A204.1 (cell line): ENCODE results near the gene HBM.
"Not testable (repeated sequence)": the region's sequence is repeated elsewhere in the genome, so short reads cannot be mapped to it uniquely, and the experiment has no call there.

Experiments
- FAIRE-seq: peaks from 2 replicates; lab custom pipeline; 2012; peaks lifted over from hg19 to GRCh38; lab: Jason Lieb, UNC

Gene HBM

GRCh38 chr16:169014-169413 is 3.2 kb downstream of the HBM start:
- FAIRE-seq: no peak

- not testable (repeated sequence) for FAIRE-seq
Observed at GRCh38 chr16:170088-170507, 4.3 kb downstream of the HBM start.

GRCh38 chr16:170788-171187 is 5.0 kb downstream of the HBM start:
- no peak for FAIRE-seq

- not testable (repeated sequence) for FAIRE-seq
Observed at GRCh38 chr16:172374-172941, 6.7 kb downstream of the HBM start, which contains the start of gene HBA2. HBA2 (plus strand) TSS chr16:172876; CDS start chr16:172913, 37 bp downstream.

DNA sequence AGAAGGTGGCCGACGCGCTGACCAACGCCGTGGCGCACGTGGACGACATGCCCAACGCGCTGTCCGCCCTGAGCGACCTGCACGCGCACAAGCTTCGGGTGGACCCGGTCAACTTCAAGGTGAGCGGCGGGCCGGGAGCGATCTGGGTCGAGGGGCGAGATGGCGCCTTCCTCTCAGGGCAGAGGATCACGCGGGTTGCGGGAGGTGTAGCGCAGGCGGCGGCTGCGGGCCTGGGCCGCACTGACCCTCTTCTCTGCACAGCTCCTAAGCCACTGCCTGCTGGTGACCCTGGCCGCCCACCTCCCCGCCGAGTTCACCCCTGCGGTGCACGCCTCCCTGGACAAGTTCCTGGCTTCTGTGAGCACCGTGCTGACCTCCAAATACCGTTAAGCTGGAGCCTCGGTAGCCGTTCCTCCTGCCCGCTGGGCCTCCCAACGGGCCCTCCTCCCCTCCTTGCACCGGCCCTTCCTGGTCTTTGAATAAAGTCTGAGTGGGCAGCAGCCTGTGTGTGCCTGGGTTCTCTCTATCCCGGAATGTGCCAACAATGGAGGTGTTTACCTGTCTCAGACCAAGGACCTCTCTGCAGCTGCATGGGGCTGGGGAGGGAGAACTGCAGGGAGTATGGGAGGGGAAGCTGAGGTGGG is 7.6 kb downstream of the HBM start:
- not testable (repeated sequence) for FAIRE-seq

GRCh38 chr16:173928-174769 is 8.4 kb downstream of the HBM start:
- not testable (repeated sequence) for FAIRE-seq

DNA sequence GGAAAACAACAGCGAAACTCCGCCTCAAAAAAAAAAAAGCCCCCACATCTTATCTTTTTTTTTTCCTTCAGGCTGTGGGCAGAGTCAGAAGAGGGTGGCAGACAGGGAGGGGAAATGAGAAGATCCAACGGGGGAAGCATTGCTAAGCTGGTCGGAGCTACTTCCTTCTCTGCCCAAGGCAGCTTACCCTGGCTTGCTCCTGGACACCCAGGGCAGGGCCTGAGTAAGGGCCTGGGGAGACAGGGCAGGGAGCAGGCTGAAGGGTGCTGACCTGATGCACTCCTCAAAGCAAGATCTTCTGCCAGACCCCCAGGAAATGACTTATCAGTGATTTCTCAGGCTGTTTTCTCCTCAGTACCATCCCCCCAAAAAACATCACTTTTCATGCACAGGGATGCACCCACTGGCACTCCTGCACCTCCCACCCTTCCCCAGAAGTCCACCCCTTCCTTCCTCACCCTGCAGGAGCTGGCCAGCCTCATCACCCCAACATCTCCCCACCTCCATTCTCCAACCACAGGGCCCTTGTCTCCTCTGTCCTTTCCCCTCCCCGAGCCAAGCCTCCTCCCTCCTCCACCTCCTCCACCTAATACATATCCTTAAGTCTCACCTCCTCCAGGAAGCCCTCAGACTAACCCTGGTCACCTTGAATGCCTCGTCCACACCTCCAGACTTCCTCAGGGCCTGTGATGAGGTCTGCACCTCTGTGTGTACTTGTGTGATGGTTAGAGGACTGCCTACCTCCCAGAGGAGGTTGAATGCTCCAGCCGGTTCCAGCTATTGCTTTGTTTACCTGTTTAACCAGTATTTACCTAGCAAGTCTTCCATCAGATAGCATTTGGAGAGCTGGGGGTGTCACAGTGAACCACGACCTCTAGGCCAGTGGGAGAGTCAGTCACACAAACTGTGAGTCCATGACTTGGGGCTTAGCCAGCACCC is 9.5 kb downstream of the HBM start:
- FAIRE-seq: no peak

- not testable (repeated sequence) for FAIRE-seq
Observed at GRCh38 chr16:176006-176405, 10.2 kb downstream of the HBM start.

DNA sequence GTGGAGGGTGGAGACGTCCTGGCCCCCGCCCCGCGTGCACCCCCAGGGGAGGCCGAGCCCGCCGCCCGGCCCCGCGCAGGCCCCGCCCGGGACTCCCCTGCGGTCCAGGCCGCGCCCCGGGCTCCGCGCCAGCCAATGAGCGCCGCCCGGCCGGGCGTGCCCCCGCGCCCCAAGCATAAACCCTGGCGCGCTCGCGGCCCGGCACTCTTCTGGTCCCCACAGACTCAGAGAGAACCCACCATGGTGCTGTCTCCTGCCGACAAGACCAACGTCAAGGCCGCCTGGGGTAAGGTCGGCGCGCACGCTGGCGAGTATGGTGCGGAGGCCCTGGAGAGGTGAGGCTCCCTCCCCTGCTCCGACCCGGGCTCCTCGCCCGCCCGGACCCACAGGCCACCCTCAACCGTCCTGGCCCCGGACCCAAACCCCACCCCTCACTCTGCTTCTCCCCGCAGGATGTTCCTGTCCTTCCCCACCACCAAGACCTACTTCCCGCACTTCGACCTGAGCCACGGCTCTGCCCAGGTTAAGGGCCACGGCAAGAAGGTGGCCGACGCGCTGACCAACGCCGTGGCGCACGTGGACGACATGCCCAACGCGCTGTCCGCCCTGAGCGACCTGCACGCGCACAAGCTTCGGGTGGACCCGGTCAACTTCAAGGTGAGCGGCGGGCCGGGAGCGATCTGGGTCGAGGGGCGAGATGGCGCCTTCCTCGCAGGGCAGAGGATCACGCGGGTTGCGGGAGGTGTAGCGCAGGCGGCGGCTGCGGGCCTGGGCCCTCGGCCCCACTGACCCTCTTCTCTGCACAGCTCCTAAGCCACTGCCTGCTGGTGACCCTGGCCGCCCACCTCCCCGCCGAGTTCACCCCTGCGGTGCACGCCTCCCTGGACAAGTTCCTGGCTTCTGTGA is 11.0 kb downstream of the HBM start, which contains the start of gene HBA1:
HBA1 (plus strand) TSS at position 204 of the 906 bp plus-strand sequence; CDS start at position 241, 37 bp downstream.
- not testable (repeated sequence) for FAIRE-seq

DNA sequence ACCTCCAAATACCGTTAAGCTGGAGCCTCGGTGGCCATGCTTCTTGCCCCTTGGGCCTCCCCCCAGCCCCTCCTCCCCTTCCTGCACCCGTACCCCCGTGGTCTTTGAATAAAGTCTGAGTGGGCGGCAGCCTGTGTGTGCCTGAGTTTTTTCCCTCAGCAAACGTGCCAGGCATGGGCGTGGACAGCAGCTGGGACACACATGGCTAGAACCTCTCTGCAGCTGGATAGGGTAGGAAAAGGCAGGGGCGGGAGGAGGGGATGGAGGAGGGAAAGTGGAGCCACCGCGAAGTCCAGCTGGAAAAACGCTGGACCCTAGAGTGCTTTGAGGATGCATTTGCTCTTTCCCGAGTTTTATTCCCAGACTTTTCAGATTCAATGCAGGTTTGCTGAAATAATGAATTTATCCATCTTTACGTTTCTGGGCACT is 11.6 kb downstream of the HBM start:
- no peak for FAIRE-seq

DNA sequence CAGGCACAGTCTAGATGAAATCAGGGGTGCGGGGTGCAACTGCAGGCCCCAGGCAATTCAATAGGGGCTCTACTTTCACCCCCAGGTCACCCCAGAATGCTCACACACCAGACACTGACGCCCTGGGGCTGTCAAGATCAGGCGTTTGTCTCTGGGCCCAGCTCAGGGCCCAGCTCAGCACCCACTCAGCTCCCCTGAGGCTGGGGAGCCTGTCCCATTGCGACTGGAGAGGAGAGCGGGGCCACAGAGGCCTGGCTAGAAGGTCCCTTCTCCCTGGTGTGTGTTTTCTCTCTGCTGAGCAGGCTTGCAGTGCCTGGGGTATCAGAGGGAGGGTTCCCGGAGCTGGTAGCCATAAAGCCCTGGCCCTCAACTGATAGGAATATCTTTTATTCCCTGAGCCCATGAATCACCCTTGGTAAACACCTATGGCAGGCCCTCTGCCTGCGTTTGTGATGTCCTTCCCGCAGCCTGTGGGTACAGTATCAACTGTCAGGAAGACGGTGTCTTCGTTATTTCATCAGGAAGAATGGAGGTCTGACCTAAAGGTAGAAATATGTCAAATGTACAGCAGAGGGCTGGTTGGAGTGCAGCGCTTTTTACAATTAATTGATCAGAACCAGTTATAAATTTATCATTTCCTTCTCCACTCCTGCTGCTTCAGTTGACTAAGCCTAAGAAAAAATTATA is 12.3 kb downstream of the HBM start:
- no peak for FAIRE-seq

GRCh38 chr16:178668-179015 is 12.9 kb downstream of the HBM start:
- FAIRE-seq: no peak

DNA sequence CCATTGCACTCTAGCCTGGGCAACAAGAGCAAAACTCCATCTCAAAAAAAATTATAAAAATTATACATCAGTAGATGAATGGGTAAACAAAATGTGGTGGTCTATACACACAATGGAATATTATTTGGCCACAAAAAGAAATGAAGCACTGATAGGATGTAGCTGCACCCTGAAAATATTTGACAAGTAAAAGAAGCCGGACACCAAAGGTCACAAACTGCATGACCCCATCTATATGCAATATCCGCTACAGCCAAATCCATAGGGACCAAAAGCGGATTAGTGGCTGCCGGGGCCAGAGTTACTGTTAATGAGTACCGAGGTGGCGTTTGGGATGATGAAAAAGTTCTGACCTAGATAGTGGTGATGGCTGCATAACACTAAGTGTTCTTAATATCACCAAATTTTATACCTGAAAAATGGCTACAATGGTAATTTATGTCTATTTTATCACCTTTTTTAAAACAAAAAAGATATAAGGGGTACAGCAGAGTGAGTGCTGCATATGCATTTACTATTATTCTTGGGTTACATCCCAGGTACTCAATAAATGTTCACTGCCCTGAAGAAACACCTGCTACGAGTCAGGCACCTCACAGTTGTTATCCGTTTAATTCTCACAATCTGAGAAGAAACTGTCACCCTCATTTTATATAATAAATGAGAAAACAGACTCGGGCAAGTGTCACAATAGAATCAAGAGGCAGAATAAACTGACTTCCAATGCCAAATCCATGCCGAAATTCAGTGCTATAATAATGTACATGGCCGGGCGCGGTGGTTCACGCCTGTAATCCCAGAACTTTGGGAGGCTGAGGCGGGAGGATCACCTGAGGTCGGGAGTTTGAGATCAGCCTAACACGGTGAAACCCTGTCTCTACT is 13.7 kb downstream of the HBM start:
- no peak for FAIRE-seq

DNA sequence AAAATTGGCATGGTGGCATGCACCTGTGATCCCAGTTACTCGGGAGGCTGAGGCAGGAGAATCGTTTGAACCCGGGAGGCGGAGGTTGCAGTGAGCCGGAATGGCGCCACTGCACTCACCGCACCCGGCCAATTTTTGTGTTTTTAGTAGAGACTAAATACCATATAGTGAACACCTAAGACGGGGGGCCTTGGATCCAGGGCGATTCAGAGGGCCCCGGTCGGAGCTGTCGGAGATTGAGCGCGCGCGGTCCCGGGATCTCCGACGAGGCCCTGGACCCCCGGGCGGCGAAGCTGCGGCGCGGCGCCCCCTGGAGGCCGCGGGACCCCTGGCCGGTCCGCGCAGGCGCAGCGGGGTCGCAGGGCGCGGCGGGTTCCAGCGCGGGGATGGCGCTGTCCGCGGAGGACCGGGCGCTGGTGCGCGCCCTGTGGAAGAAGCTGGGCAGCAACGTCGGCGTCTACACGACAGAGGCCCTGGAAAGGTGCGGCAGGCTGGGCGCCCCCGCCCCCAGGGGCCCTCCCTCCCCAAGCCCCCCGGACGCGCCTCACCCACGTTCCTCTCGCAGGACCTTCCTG is 14.4 kb downstream of the HBM start, which contains the start of gene HBQ1:
HBQ1 (plus strand) TSS at position 359 of the 575 bp plus-strand sequence; CDS start at position 387, 28 bp downstream.
- no peak for FAIRE-seq

- no peak for FAIRE-seq
Observed at GRCh38 chr16:180681-181564, 15.1 kb downstream of the HBM start.

DNA sequence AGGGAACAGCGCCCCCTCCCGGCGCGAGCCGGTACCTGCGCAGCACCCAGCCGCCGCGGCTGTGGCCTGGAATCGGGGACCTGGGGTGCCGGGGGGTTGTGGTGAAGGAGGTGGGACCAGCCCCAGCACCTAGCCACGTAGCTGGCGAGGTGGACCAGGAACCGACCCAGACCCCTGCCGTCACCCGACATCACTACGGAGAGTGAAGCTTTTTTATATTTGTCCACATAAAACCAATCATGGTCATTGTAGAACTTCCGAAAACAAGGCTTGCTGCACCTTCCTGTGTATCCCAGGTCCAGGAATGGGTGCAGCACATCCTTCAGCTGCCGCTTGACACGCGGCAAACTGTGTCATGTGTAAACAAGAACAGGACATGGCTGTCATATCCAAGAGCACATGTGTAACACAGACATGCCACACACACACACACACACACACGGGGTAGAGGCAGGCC is 15.8 kb downstream of the HBM start:
- no peak for FAIRE-seq

DNA sequence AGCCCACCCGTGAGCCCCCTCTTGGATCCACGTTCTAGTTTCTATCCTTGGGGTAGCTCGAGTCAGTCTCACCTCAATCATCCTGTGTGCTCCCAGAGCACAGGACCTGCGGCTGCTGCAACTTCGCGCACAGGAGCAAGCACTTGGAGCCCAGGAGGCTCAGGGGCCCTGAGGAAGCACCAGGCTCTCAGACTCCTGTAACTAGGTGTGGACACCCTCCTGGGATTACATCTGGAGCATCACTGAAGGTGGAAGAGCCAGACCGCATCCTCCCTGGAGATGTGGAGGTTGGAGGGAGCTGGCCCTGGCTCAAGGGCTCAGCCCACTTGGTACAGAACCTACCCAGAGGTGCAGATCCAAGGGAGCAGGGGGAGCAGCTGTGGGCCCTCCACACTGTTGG is 17.2 kb downstream of the HBM start:
- FAIRE-seq: no peak

DNA sequence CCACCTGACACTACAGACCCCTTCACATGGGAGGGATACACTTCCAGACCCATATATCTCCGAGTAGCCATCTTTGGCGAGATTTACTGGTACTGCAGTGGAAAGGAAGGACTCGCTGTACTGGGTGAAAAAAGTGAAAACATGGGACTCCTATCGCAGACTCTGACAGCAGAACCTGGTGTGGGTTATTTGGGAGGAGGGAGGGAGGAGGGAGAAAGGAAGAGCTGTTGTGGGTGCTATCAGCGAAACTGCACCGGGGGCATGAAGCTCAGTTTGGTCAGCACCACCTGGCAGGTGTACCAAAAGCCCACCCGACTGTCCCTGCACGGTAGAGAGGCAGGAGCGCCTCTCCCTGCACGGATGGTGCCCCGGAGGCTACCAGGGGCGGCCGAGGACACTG is 19.4 kb downstream of the HBM start:
- FAIRE-seq: no peak
